MM.1S (cell line): Measurements from ENCODE around the gene KRT9.
A peak's percentile ranks its signal among the peaks of the same experiment; 100 is the strongest.

Experiments
- DNase-seq: peaks from one replicate; pipeline ENCODE4 v3.0.0-alpha.2; 2015
- H2AFZ ChIP-seq: fragments of 300-600 bp; sonication (generic); 2 replicates; pipeline ENCODE4 v1.6.0; 2016; ENCODE audit warnings: antibody characterized with exemption, low read length
- H3F3A ChIP-seq: fragments of 300-600 bp; sonication (generic); 2 replicates; pipeline ENCODE4 v1.6.1; 2016; ENCODE audit warnings: mild to moderate bottlenecking, antibody characterized with exemption, low read length, moderate library complexity, mixed read lengths; ENCODE audit not compliant: insufficient read depth
- H3K27ac ChIP-seq: fragments of 300-600 bp; sonication (generic); 2 replicates; pipeline ENCODE4 v1.5.1; 2016; ENCODE audit warnings: mild to moderate bottlenecking, low read length
- H3K27me3 ChIP-seq: fragments of 300-600 bp; sonication (generic); replicated peaks from 2 replicates; pipeline ENCODE4 v1.6.0; 2016; ENCODE audit warnings: low read length; ENCODE audit not compliant: insufficient read depth
- H3K36me3 ChIP-seq: fragments of 300-600 bp; sonication (generic); replicated peaks from 2 replicates; pipeline ENCODE4 v1.6.1; 2016; ENCODE audit warnings: mild to moderate bottlenecking, low read length, mixed read lengths; ENCODE audit not compliant: insufficient read depth
- H3K4me1 ChIP-seq: fragments of 300-600 bp; sonication (generic); 2 replicates; pipeline ENCODE4 v1.6.1; 2016; ENCODE audit warnings: low read length, mixed read lengths
- H3K4me2 ChIP-seq: fragments of 300-600 bp; sonication (generic); 2 replicates; pipeline ENCODE4 v1.6.0; 2016; ENCODE audit warnings: low read depth, low read length
- H3K4me3 ChIP-seq: fragments of 300-600 bp; sonication (generic); 2 replicates; pipeline ENCODE4 v1.5.1; 2016; ENCODE audit warnings: low read length, mixed read lengths
- H3K79me2 ChIP-seq: fragments of 300-600 bp; sonication (generic); 2 replicates; pipeline ENCODE4 v1.6.1; 2016; ENCODE audit warnings: mixed run types, low read length, mixed read lengths
- H3K9ac ChIP-seq: fragments of 300-600 bp; sonication (generic); 2 replicates; pipeline ENCODE4 v1.6.1; 2016; ENCODE audit warnings: low read length, mixed read lengths
- H3K9me2 ChIP-seq: fragments of 300-600 bp; sonication (generic); replicated peaks from 2 replicates; pipeline ENCODE4 v1.6.1; 2016; ENCODE audit warnings: mild to moderate bottlenecking, low read length, mixed read lengths; ENCODE audit not compliant: insufficient read depth
- H3K9me3 ChIP-seq: fragments of 300-600 bp; sonication (generic); replicated peaks from 2 replicates; pipeline ENCODE4 v1.6.1; 2016; ENCODE audit warnings: mild to moderate bottlenecking, low read length, mixed read lengths; ENCODE audit not compliant: insufficient read depth
- H4K20me1 ChIP-seq: fragments of 300-600 bp; sonication (generic); 2 replicates; pipeline ENCODE4 v1.6.1; 2016; ENCODE audit warnings: mild to moderate bottlenecking, low read length, moderate library complexity, mixed read lengths; ENCODE audit not compliant: insufficient read depth
- EZH2 ChIP-seq: fragments of 300-600 bp; sonication (generic); optimal IDR thresholded peaks from 2 replicates; pipeline ENCODE3; 2017; ENCODE audit warnings: low read depth, mild to moderate bottlenecking, antibody characterized with exemption, low read length, mixed read lengths
- EZH2phosphoT487 ChIP-seq: fragments of 300-600 bp; sonication (generic); IDR thresholded peaks from 2 replicates; pipeline ENCODE4 v1.6.1; 2018; ENCODE audit warnings: antibody characterized with exemption, low read length
- TF ChIP-seq, protein P1 (sequence below): fragments of 300-600 bp; sonication (generic); IDR thresholded peaks from 2 replicates; pipeline ENCODE4 v1.5.1; 2016; ENCODE audit warnings: antibody characterized with exemption, low read length, mixed read lengths

The KRT9 gene

GRCh38 chr17:41547921-41548843 is 23.7 kb downstream of the KRT9 start:
- Histone ChIP-seq H3K36me3 (no peaks in the 10 kb centered on the region), H3K27me3 (no peaks in the 10 kb centered on the region; the same call in 1 of the 2 replicates), H3K79me2 (no peaks in the 10 kb centered on the region), H3K9me2 (no peaks in the 10 kb centered on the region), H3K4me3 (peak overlapping the region; percentile 42), H3K9me3 (no peaks in the 10 kb centered on the region), H4K20me1 (no peaks in the 10 kb centered on the region), H3K9ac (no peak overlapping the region), H3K27ac (no peak overlapping the region), H3K4me1 (peaks cover 12% of the 10 kb centered on the region; the same call in 1 of the 2 replicates), H2AFZ (peak overlapping the region; percentile 84), H3K4me2 (peak overlapping the region; percentile 83), H3F3A (no peaks in the 10 kb centered on the region)
- DNase-seq: no peak
- TF ChIP-seq EZH2 (no peak), EZH2phosphoT487 (no peak)
- TF ChIP-seq, protein P1, sequence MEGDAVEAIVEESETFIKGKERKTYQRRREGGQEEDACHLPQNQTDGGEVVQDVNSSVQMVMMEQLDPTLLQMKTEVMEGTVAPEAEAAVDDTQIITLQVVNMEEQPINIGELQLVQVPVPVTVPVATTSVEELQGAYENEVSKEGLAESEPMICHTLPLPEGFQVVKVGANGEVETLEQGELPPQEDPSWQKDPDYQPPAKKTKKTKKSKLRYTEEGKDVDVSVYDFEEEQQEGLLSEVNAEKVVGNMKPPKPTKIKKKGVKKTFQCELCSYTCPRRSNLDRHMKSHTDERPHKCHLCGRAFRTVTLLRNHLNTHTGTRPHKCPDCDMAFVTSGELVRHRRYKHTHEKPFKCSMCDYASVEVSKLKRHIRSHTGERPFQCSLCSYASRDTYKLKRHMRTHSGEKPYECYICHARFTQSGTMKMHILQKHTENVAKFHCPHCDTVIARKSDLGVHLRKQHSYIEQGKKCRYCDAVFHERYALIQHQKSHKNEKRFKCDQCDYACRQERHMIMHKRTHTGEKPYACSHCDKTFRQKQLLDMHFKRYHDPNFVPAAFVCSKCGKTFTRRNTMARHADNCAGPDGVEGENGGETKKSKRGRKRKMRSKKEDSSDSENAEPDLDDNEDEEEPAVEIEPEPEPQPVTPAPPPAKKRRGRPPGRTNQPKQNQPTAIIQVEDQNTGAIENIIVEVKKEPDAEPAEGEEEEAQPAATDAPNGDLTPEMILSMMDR: no peak

- no peaks in the 10 kb centered on the region for H3F3A ChIP-seq
- no peak overlapping the region for H3K27ac ChIP-seq
- TF ChIP-seq, protein P1: no peak
- TF ChIP-seq EZH2phosphoT487 (no peak), EZH2 (no peak)
- no peaks in the 10 kb centered on the region; the same call in 1 of the 2 replicates for H3K27me3 ChIP-seq
- no peak overlapping the region for H3K4me2 ChIP-seq
- no peaks in the 10 kb centered on the region for H3K36me3 ChIP-seq
- H3K4me1 ChIP-seq: peaks cover 12% of the 10 kb centered on the region; the same call in 1 of the 2 replicates
- H3K79me2 ChIP-seq: no peaks in the 10 kb centered on the region
- no peaks in the 10 kb centered on the region for H3K9me2 ChIP-seq
- H4K20me1 ChIP-seq: no peaks in the 10 kb centered on the region
- no peaks in the 10 kb centered on the region for H3K9me3 ChIP-seq
- no peak overlapping the region for H3K4me3 ChIP-seq
- H2AFZ ChIP-seq: no peak overlapping the region
- no peak for DNase-seq
- H3K9ac ChIP-seq: no peak overlapping the region
Measured at GRCh38 chr17:41547378-41547841, 24.4 kb downstream of the KRT9 start.

DNA sequence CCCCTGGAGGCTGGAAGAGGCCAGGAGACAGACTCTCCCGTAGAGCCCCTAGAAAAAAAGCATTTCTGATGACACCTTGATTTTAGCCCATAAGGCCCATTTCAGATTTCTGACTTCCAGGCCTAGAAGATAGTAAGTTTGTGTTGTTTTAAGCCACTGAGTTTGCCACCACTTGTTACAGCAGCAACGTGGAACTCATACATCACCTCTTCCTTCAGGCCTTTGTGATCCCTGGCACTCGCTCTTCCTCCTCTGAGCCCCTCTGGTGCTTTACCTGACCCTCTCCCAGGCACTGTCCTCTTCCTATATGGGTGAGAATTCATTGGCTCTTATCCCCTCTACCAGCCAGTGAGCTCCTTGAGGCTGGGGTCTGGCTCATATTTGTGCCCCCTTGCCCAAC is 25.0 kb downstream of the KRT9 start:
- no peak for DNase-seq
- Histone ChIP-seq H4K20me1 (no peaks in the 10 kb centered on the region), H3K36me3 (no peaks in the 10 kb centered on the region), H2AFZ (no peak overlapping the region), H3K4me1 (peaks cover 12% of the 10 kb centered on the region; the same call in 1 of the 2 replicates), H3F3A (no peaks in the 10 kb centered on the region), H3K9ac (no peak overlapping the region), H3K79me2 (no peaks in the 10 kb centered on the region), H3K9me2 (no peaks in the 10 kb centered on the region), H3K4me2 (no peak overlapping the region), H3K27me3 (no peaks in the 10 kb centered on the region; the same call in 1 of the 2 replicates), H3K4me3 (no peak overlapping the region), H3K27ac (no peak overlapping the region), H3K9me3 (no peaks in the 10 kb centered on the region)
- TF ChIP-seq EZH2phosphoT487 (no peak), EZH2 (no peak)
- TF ChIP-seq, protein P1: no peak
